Measurements from ENCODE around the gene PHACTR1.
A peak's percentile ranks its signal among the peaks of the same experiment; 100 is the strongest.

The PHACTR1 gene

DNA sequence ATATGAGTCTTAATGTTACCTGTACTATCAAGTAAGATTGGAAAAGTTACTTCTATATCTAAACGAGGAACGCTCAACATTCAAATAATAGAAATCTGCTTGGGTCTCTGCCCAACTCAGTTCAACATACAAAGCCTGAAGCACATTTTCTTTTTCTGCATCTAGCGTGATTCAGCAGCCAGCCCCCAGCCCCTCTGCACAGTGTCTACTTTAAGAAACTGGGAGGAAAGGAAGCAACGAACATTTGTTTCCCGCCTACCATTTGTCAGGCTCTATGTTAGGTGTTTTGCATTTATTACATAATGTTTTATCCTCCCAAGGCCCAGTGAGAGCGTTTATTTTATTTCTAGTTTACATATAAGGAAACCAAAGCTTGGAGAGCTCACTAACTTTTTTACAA lies 17.3 kb downstream of the PHACTR1 start:
- no peak for DNase-seq (ENCODE audit: low read depth)
- TF ChIP-seq, protein P1, sequence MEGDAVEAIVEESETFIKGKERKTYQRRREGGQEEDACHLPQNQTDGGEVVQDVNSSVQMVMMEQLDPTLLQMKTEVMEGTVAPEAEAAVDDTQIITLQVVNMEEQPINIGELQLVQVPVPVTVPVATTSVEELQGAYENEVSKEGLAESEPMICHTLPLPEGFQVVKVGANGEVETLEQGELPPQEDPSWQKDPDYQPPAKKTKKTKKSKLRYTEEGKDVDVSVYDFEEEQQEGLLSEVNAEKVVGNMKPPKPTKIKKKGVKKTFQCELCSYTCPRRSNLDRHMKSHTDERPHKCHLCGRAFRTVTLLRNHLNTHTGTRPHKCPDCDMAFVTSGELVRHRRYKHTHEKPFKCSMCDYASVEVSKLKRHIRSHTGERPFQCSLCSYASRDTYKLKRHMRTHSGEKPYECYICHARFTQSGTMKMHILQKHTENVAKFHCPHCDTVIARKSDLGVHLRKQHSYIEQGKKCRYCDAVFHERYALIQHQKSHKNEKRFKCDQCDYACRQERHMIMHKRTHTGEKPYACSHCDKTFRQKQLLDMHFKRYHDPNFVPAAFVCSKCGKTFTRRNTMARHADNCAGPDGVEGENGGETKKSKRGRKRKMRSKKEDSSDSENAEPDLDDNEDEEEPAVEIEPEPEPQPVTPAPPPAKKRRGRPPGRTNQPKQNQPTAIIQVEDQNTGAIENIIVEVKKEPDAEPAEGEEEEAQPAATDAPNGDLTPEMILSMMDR (IDR thresholded peaks at IDR 0.05; ENCODE audit: low read depth, low read length, missing control alignments): no peak
- no peak overlapping the region for H3K4me3 ChIP-seq (ENCODE audit: low read depth, low read length)
- in situ Hi-C loops (cut with HindIII; ENCODE audit: low sequenced_read_pairs): no loop called here

DNA sequence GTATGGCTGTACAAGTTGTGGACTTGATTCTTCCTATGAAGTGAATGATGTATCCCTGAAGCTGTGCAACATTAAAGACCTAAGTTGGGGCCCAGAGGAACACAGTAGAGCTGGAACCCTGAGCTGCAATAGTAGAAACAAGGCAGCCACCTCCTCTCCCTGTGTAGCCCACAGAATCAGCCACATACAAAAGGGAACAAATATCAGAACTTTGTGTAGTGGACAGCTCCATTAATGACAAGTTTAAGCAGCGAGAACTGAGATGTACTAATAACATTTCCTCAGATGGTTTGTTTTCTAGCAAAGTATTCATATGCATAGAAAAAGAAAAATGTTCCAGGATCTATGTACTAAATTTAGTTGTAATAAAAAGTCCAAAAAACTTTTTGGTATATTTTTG lies 19.2 kb downstream of the PHACTR1 start:
- H3K4me3 ChIP-seq (ENCODE audit: low read depth, low read length): no peak overlapping the region
- DNase-seq (ENCODE audit: low read depth): no peak
- in situ Hi-C loops (cut with HindIII; ENCODE audit: low sequenced_read_pairs): no loop called here
- TF ChIP-seq, protein P1 (IDR thresholded peaks at IDR 0.05; ENCODE audit: low read depth, low read length, missing control alignments): no peak

DNA sequence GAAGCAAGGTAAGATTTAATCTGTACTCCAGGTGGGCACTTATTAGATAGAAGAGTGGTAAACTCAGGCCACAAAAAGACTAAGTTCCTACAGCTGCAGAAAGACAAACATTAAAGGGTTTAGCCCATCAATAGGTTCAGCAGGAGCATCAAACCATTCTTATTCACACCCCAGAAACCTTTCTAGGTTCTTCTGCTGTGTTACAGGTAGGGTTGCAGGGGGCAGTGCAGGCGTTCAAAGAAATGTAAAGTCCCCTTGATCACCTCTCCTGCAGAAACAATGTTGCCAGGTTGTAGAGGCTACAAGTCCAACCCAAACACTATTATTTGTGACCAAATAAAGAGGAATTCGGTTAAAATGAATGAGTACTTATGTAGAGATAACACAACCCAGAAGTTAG lies 31.8 kb downstream of the PHACTR1 start:
- in situ Hi-C loops (cut with HindIII; ENCODE audit: low sequenced_read_pairs): no loop called here

DNA sequence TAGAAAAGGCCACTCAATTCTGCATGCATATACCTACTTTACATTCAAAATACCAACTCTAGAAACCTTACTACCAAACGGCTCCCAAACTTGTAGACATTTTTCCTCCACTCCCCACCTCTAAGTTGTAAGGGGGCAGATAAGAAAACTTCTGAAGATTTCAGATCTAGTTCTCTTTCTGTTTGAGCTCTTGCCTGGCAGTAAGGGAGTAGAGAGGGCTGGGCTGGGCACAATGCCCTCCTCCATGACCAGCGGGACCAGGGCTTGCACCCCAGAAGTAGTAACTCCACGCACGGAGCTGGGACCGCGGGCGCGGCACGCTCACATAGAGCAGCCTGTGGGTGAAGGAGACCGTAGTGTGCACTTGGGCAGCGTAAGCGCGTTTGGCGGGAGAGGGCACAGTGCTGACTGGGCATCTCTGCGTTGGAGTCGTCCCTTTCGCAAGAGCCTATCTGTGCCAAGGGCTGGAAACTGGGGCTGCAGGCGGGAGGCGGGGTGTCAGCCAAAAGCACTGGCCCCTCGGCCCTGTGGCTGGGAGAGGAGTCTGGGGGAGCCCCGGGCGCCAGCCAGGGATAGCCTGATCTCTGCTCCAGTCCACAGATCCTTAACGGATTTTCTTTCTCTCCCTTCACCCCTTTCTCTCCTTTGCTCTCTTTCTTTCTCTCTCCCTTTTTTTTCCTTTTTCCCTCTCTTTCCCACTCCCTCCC lies 32.4 kb downstream of the PHACTR1 start:
- no peak for DNase-seq (ENCODE audit: low read depth)
- H3K4me3 ChIP-seq (ENCODE audit: low read depth, low read length): peak overlapping the region; percentile 41
- TF ChIP-seq, protein P1 (IDR thresholded peaks at IDR 0.05; ENCODE audit: low read depth, low read length, missing control alignments): no peak
- in situ Hi-C loops (cut with HindIII; ENCODE audit: low sequenced_read_pairs): no loop called here

More for the DNA sequence above, 31.8 kb downstream of the PHACTR1 start:
- no peak for DNase-seq (ENCODE audit: low read depth)
- TF ChIP-seq, protein P1 (IDR thresholded peaks at IDR 0.05; ENCODE audit: low read depth, low read length, missing control alignments): no peak
- no peak overlapping the region for H3K4me3 ChIP-seq (ENCODE audit: low read depth, low read length)

DNA sequence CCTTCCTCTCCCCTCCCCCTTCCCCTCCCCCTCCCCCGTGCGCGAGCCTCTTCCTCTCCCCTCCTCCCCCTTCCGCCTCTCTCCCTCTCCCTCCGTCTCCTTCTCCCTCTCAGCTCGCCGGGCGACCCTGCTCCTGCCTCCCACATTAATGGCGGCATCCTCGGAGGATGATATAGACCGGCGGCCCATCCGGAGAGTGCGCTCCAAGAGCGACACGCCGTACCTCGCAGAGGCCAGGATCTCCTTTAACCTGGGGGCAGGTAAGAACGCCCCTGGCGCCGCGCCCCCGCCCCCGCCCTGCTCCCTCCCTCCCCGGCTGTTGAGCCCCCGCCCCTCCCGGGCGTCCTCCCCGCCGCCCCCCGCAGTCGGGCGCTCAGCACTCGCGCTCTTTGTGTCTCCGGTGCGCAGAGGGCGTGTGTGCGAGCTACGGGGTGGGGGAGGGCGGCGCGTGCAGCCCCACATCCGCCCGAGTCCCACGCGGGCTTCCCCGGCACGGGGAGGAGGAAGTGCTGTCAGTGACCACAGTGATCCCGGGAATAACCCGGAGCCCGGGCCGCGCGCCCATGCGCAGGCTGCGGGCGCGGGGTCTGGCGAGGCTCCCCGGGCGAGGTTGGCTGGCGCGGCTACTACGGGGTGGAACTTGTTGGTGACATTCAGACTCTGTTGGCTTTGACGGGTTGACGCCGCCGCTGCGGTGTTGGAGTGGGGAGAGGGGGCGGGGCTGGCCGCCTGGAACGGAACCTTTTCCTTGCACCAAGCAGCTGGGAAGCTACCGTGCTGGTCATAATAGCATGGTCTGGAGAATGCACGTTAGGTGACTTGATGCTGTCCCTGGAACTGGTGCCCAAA lies 33.2 kb downstream of the PHACTR1 start:
- TF ChIP-seq, protein P1 (IDR thresholded peaks at IDR 0.05; ENCODE audit: low read depth, low read length, missing control alignments): no peak
- in situ Hi-C loops (cut with HindIII; ENCODE audit: low sequenced_read_pairs): no loop called here
- H3K4me3 ChIP-seq (ENCODE audit: low read depth, low read length): peak overlapping the region; percentile 41
- no peak for DNase-seq (ENCODE audit: low read depth)

DNA sequence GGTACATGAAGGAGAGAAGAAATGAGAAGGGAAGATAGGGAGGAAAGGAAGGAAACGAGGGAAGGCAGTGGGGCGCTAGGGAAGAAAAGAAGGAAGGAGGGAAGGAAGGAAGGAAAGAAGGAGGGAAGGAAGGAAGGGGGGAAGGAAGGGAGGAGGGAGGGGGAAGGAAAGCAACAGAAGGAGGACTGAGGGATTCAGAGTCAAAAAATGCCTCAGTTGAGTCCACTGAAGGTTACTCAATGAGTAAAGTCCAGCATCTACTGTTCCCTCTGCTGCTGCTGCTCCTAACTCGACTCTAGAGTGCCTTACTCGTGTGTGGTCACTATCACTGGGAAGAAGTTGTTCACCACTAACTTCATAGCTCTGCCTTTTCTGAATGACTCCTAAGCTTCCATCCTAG lies 33.8 kb downstream of the PHACTR1 start:
- H3K4me3 ChIP-seq (ENCODE audit: low read depth, low read length): peak overlapping the region; percentile 41
- TF ChIP-seq, protein P1 (IDR thresholded peaks at IDR 0.05; ENCODE audit: low read depth, low read length, missing control alignments): no peak
- no peak for DNase-seq (ENCODE audit: low read depth)
- in situ Hi-C loops (cut with HindIII; ENCODE audit: low sequenced_read_pairs): no loop called here
